Measurements from ENCODE around the gene LBR. TPM values are rescaled to one million over a fixed set of nuclear protein-coding genes. Genes with fewer than 3 reads are reported as not detected.
A peak's percentile ranks its signal among the peaks of the same experiment; 100 is the strongest.

LBR gene
- total and polyA plus RNA-seq, 12 donors = 5.4 to 27.5 (median 14.1) TPM

- Histone ChIP-seq H3K4me3 (peak overlapping the region in 1 of 4 donors; percentile 42), H3K9me3 (replicated peaks in 1 of 3) (no peaks in the 10 kb centered on the region), H3K4me1 (replicated peaks in 1 of 2) (peaks cover 0 to 4% of the 10 kb centered on the region in 2 donors), H3K27ac (peak overlapping the region in 2 of 5 donors; percentile 66 to 85), H3K27me3 (no peaks in the 10 kb centered on the region), H3K36me3 (replicated peaks in 1 of 2) (no peaks in the 10 kb centered on the region)
- peak in 3 of 7 donors; percentile 6 to 33 (median 10) for DNase-seq
- WGBS, 4 donors = 76 to 87% (median 81%) methylated on average over 8 to 10 of the region's 10 CpGs
- TF ChIP-seq, protein P1, sequence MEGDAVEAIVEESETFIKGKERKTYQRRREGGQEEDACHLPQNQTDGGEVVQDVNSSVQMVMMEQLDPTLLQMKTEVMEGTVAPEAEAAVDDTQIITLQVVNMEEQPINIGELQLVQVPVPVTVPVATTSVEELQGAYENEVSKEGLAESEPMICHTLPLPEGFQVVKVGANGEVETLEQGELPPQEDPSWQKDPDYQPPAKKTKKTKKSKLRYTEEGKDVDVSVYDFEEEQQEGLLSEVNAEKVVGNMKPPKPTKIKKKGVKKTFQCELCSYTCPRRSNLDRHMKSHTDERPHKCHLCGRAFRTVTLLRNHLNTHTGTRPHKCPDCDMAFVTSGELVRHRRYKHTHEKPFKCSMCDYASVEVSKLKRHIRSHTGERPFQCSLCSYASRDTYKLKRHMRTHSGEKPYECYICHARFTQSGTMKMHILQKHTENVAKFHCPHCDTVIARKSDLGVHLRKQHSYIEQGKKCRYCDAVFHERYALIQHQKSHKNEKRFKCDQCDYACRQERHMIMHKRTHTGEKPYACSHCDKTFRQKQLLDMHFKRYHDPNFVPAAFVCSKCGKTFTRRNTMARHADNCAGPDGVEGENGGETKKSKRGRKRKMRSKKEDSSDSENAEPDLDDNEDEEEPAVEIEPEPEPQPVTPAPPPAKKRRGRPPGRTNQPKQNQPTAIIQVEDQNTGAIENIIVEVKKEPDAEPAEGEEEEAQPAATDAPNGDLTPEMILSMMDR (IDR thresholded peaks at IDR 0.05) = no peak
- TF ChIP-seq POLR2A (IDR thresholded peaks at IDR 0.05) = no peak
- intact Hi-C loops (cut with DNase I) = no loop called here
Observed at GRCh38 chr1:225468270-225469020, 40.6 kb upstream of the LBR start.

DNA sequence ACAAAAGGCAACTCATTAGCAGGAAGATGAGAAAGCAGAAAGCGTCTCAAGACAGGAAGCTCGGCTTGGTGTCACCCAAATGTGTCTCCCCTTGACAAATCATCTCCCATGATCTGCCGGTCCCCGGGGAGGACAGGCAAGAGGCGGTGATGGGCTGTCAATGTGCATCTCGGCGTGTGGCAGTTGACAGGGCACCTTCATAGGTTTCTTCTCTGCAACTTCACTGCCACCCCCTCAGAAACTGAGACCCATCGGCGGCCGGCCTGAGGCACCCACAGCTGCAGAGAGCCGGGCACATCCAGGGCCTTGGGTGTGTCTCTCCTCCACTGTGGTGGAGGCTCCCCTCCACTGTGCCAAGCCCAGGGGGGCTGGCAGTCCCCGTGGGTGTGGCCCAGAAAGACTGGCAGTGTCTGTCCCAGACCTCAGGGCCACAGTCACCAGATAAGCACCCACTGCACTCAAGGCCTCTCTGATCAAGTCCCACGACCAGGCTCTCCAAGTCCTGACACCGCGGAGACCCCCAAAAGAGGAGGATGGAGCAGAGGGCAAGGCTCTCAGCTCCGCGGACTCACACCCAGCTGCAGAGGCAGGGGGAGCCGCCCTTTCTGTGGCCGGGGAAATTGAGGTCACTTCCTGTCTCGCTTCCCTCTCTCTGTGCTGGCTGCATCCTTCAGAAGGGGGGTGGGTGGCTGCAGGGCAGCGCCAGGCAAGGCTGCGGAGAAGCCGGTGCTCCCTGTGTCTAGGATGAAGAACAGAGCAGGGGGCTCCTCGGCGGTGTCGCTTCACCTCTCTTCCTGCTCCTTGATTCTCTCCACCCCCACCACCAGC is 39.6 kb upstream of the LBR start:
- H3K9me3 ChIP-seq (replicated peaks in 1 of 3) = no peaks in the 10 kb centered on the region
- H3K4me1 ChIP-seq (replicated peaks in 1 of 2) = peaks cover 0 to 4% of the 10 kb centered on the region in 2 donors
- intact Hi-C loops (cut with DNase I) = no loop called here
- peak overlapping the region in 1 of 4 donors; percentile 42 for H3K4me3 ChIP-seq
- DNase-seq = peak; percentile 53 to 75 (median 57)
- WGBS, 4 donors = 50 to 58% (median 58%) methylated on average over 19 to 26 of the region's 26 CpGs
- no peak for TF ChIP-seq POLR2A (IDR thresholded peaks at IDR 0.05)
- TF ChIP-seq, protein P1 (IDR thresholded peaks at IDR 0.05) = no peak
- H3K36me3 ChIP-seq (replicated peaks in 1 of 2) = no peaks in the 10 kb centered on the region
- H3K27ac ChIP-seq = peak overlapping the region in 4 of 5 donors; percentile 30 to 85 (median 54)
- no peaks in the 10 kb centered on the region for H3K27me3 ChIP-seq

- Histone ChIP-seq H3K27me3 (no peaks in the 10 kb centered on the region), H3K9me3 (replicated peaks in 1 of 3) (no peaks in the 10 kb centered on the region), H3K4me3 (no peak overlapping the region), H3K36me3 (replicated peaks in 1 of 2) (no peaks in the 10 kb centered on the region), H3K27ac (peak overlapping the region in 1 of 5 donors; percentile 85), H3K4me1 (replicated peaks in 1 of 2) (peaks cover 0 to 4% of the 10 kb centered on the region in 2 donors)
- intact Hi-C loops (cut with DNase I) = no loop called here
- DNase-seq = peak in 2 of 7 donors; percentile 3 to 8
- TF ChIP-seq, protein P1 (IDR thresholded peaks at IDR 0.05) = no peak
- no peak for TF ChIP-seq POLR2A (IDR thresholded peaks at IDR 0.05)
- WGBS, 4 donors = 77 to 85% (median 78%) methylated on average over 4 of the region's 4 CpGs
Observed at GRCh38 chr1:225466848-225467192, 39.0 kb upstream of the LBR start.

DNA sequence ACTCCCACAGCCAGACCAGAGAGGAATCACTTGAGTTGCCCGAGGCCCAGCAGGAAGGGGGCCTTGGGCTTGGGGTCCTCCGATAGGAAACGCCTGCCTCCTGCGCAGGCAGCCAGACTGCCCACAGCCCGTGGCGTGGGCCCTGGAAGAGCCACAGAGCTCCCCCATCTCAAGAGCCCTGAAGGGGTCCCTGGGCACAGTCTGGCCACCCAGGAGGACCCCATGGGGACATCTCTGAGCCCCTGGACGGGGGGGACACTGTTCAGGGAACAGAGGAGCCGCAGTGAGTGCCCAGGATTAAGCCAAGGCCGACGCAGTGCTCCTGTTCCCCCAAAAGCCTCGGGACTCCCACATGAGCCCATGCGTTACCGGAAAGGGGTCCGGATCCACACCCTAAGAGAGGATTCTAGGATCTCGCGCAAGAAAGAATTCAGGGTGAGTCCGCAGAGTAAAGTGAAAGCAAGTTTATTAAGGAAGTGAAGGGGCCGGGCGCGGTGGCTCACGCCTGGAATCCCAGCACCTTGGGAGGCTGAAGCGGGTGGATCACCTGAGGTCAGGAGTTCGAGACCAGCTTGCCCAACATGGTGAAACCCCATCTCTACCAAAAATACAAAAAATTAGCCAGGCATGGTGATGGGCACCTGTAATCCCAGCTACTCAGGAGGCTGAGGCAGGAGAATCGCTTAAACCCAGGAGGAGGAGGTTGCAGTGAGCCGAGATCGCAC is 38.1 kb upstream of the LBR start:
- intact Hi-C loops (cut with DNase I) = no loop called here
- Histone ChIP-seq H3K36me3 (replicated peaks in 1 of 2) (no peaks in the 10 kb centered on the region), H3K27ac (no peak overlapping the region), H3K27me3 (no peaks in the 10 kb centered on the region), H3K9me3 (replicated peaks in 1 of 3) (no peaks in the 10 kb centered on the region), H3K4me1 (replicated peaks in 1 of 2) (peaks cover 0 to 12% of the 10 kb centered on the region in 2 donors), H3K4me3 (no peak overlapping the region)
- TF ChIP-seq POLR2A (IDR thresholded peaks at IDR 0.05) = no peak
- TF ChIP-seq, protein P1 (IDR thresholded peaks at IDR 0.05) = no peak
- DNase-seq = peak in 1 of 7 donors; percentile 3
- WGBS, 4 donors = 84 to 92% (median 90%) methylated on average over 18 to 26 of the region's 26 CpGs

Data from adrenal gland (tissue), 12 donors.